Measurements from ENCODE around the gene RAB9A. TPM values are rescaled to one million over a fixed set of nuclear protein-coding genes. Genes with fewer than 3 reads are reported as not detected.

The RAB9A gene
- total and polyA plus RNA-seq, 9 of the 15 experiments (the other 6 are each of a cell fraction or from before 2014, with no cell fraction given): 13.5 to 20.8 (median 17.7) TPM

- TF ChIP-seq THRB (CRISPR knock-in tag; conservative IDR thresholded peaks at IDR 0.05): no peak
- TF ChIP-seq ZNF57 (CRISPR knock-in tag; IDR thresholded peaks at IDR 0.05): no peak
- TF ChIP-seq HIVEP1 (CRISPR knock-in tag; IDR thresholded peaks at IDR 0.05): no peak
- TF ChIP-seq NCOA4 (IDR thresholded peaks at IDR 0.05; ENCODE audit: partially characterized antibody): no peak
- no peak for TF ChIP-seq ZBTB5 (IDR thresholded peaks at IDR 0.05)
- TF ChIP-seq IRF1 (CRISPR knock-in tag; IDR thresholded peaks at IDR 0.05; ENCODE audit: borderline replicate concordance): no peak
- no peak for TF ChIP-seq ILF3 (IDR thresholded peaks at IDR 0.05; ENCODE audit: borderline replicate concordance)
- TF ChIP-seq KAT8 (IDR thresholded peaks at IDR 0.05; ENCODE audit: low read depth): no peak
- TF ChIP-seq ZNF407 (IDR thresholded peaks at IDR 0.05; ENCODE audit: low read depth): no peak
- TF ChIP-seq HSF4 (CRISPR knock-in tag; IDR thresholded peaks at IDR 0.05; ENCODE audit: borderline replicate concordance): no peak
- no peak for TF ChIP-seq IFI16 (CRISPR knock-in tag; IDR thresholded peaks at IDR 0.05)
- TF ChIP-seq ZFPM2 (CRISPR knock-in tag; IDR thresholded peaks at IDR 0.05): no peak
- no peak; the same call in 1 of the 2 replicates for TF ChIP-seq ZNF644 (tag; IDR thresholded peaks at IDR 0.05; ENCODE audit: low read depth)
- no peak; the same call in 1 of the 2 replicates for TF ChIP-seq SMARCA4 (IDR thresholded peaks at IDR 0.05)
- 0 out of 2 replicates have a peak, but pooled peaks have one; percentile 35 for TF ChIP-seq BCOR (IDR thresholded peaks at IDR 0.05)
- no peak for TF ChIP-seq POLR3G (IDR thresholded peaks at IDR 0.05; ENCODE audit: extremely low read depth, insufficient read length, insufficient replicate concordance)
Observed at GRCh38 chrX:13652850-13653693, 35.9 kb upstream of the RAB9A start, which contains the start of gene TCEANC (continued).
